Astrocyte of the spinal cord (primary cell): ENCODE measurements around the gene MXD3.

Experiments
- DNase-seq: peaks from one replicate; pipeline ENCODE4 v3.0.0; 2011; ENCODE audit warnings: low read depth, low spot score
- H3K4me3 ChIP-seq: 2 replicates; pipeline ENCODE4 v1.5.1; 2011; ENCODE audit warnings: low read depth, mild to moderate bottlenecking, low read length, moderate library complexity
- in situ Hi-C: cut with HindIII; loops from 2 replicates; pipeline ENCODE4 v1.10.0; 2017; ENCODE audit warnings: low sequenced_read_pairs
- TF ChIP-seq, protein P1 (sequence below): IDR thresholded peaks from 2 replicates; pipeline ENCODE4 v1.5.1; 2012; ENCODE audit warnings: low read depth, mild to moderate bottlenecking, low read length, inconsistent platforms

The MXD3 gene

DNA sequence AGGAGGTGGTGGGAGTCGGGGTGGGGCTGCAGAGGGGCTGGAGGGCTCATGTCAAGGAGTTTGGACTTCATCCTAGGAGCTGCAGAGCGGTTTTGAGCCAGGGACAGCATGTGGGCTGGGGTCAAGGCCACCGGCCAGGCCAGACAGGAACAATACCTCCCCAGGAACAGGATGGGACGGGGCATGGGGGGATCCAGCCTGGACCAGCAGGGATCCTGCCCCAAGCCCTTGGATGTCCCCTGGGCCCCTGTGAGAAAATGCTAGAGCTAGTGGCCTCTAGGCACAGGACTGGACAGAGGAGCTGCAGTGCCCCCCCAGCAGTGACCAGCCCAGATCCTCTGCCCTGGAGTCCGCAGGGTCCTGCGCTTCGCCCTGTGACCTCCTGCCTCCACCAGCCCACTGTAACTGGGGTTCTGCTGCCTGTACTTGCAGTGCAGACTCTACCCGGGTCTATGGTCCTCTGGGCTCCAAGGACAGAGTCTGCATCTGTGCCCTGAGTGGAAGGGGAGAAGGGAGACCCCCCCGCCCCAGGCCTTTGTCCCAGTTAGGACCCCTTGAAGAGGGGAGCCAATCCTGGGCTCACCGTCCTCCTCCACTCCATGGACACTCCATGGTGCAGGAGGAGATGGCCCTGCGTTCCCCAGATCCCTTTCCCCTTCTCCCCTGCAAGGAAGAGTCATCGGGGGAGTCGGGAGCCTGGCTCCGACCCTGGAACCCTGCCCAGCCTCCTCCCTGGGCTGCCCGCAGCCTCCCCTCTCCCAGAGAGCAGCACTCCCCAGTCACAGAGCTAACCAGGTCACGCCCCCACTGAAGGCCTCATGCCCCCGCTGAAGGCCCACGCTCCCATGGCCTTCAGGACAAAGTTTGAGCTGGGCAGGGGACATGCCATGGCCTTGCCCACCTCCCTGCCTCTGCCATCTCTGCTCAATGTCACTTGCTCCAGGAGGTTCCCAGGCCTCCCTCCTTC is 3.0 kb upstream of the MXD3 start:
- no peak for DNase-seq
- no peak overlapping the region for H3K4me3 ChIP-seq
- TF ChIP-seq, protein P1, sequence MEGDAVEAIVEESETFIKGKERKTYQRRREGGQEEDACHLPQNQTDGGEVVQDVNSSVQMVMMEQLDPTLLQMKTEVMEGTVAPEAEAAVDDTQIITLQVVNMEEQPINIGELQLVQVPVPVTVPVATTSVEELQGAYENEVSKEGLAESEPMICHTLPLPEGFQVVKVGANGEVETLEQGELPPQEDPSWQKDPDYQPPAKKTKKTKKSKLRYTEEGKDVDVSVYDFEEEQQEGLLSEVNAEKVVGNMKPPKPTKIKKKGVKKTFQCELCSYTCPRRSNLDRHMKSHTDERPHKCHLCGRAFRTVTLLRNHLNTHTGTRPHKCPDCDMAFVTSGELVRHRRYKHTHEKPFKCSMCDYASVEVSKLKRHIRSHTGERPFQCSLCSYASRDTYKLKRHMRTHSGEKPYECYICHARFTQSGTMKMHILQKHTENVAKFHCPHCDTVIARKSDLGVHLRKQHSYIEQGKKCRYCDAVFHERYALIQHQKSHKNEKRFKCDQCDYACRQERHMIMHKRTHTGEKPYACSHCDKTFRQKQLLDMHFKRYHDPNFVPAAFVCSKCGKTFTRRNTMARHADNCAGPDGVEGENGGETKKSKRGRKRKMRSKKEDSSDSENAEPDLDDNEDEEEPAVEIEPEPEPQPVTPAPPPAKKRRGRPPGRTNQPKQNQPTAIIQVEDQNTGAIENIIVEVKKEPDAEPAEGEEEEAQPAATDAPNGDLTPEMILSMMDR, result no peak
- in situ Hi-C loops, result no loop called here

DNA sequence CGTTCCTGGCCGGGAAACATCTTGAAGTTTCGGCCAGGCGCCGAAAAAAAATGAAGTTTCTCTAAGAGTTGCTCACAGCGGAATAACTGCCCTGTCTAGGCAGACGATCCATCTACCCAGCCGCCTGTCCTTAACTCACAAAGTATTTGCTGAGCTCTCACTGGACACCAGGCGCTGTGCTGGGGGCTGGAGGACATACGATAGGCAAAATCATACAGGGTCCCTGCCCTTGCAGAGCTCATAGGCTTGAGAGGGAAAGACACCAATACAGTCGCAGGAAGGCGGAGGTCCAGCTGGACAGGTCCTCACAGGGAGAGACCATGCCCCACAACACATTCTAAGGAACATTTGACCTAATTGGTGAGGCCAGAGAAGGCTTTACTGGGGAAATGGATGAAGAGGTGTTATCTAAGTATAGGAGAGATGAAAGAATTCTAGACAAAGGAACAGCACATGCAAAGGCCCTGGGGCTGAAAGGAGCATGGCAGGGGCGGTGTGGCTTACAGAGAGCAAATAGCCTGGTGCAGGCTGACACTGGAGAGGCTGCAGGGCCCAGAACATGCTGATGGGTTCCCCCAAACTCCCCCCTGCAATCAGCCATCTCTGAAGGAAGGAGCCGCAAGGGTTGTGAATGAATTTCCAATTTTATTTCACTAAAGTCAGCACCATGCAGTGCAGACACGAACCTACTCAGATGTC is 2.0 kb upstream of the MXD3 start:
- no peak overlapping the region for H3K4me3 ChIP-seq
- in situ Hi-C loops, result no loop called here
- TF ChIP-seq, protein P1, result no peak
- no peak for DNase-seq

DNA sequence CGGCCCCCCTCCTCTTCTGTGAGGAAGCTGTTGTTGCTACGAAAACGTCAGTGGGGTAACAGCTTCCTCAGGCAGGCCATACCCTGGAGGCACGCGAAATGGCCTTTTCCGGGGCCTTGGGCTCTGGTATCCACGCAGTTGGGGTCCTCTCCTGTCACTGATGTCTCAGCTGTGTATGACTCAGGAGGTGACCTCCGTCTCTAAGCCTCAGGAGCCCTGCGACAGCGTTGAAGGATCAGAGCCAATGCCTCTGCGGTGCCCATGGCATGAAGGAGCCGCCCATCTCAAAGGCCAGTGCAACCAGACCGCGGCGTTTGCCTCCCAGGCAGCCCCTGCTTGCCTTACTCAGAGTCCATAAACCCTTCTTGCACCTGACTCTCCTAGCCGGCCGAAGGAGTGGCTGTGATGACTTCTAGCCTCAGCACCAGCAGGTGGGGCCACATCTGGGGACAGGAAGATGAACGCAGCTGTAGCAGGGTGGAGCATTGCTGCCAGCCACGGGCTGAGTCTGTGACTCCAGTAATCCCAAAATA is 1.0 kb upstream of the MXD3 start:
- TF ChIP-seq, protein P1, result no peak
- peak; percentile 20 for DNase-seq
- in situ Hi-C loops, result no loop called here
- peak overlapping the region; percentile 32 for H3K4me3 ChIP-seq

DNA sequence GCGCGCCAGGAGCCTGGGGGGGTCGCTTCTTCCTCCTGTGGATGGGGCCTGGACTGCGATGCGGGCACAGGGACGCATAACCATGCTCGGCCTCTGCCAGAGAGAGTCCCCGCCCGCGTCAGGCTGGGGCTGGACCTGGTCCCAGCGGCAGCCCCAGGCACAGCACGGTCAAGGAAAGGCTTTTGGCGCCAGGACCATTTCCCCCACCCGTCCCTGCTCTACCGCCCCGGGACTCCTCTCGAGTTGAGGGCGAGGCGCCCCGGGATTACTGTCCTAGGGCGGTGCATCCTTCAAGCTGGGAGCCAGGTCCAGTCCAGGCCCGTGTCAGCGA is 341 bp downstream of the MXD3 start:
- peak overlapping the region; percentile 63 for H3K4me3 ChIP-seq
- in situ Hi-C loops, result no loop called here
- TF ChIP-seq, protein P1, result no peak
- DNase-seq, result no peak

DNA sequence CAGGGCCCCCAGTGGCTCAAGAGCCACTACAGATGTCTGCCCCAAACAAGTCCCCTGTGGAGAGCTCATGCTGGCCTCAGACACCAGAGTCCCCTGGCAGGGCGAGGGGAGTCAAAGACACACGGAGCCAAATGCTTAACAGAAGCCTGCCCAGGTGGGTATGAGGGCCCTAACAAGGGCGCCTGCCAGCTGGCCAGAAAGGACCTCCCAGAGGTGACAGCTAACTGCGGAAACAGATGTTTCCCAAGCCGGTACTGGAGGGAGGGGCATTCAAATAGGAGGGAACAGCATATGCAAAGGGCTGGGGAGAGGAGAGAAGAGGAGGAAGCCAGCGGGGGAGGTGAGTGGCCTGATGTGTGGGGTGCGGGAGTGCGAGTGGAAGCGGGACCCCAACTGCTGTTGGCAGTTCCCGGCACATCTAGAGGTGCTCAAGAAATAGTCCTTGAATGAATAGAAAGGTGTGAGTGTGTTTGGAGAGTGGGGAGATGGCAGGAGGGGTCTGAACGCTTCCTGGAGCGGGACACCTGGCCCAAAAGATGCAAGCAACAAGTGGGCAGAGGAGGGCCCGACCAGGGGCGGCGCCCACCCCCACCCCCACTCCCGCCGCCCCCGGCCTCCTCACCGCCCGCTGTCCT is 824 bp downstream of the MXD3 start:
- peak overlapping the region; percentile 63 for H3K4me3 ChIP-seq
- DNase-seq, result no peak
- in situ Hi-C loops, result no loop called here
- TF ChIP-seq, protein P1, result no peak

DNA sequence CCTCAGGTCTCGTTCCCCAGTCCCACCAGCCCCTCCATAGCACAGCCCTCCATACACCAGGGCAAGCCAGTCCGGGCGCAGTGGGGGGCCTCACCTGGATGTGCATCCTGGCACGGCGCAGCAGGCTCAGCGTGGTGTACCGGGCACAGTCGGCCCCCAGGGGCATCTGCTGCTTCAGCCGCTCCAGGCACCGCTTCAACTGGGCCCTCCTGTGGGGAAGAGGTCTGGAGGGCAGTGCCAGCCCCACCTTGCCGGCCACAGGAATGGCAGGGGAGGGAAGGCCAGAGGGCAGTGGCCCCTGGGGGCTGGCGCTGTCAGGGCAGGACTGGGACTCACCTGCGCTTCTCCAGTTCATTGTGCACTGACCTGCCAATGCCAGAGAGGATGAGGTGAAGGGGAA is 1.4 kb downstream of the MXD3 start:
- TF ChIP-seq, protein P1, result no peak
- in situ Hi-C loops, result no loop called here
- no peak for DNase-seq
- peak overlapping the region; percentile 63 for H3K4me3 ChIP-seq
